HEK293T (cell line): ENCODE results near the gene SH3GL3.

Experiments
- ELF4 ChIP-seq: fragments of 450-650 bp; IDR thresholded peaks from 2 replicates; pipeline ENCODE4 v1.6.1; 2017; ENCODE audit warnings: antibody characterized with exemption
- SP1 ChIP-seq: fragments of 450-650 bp; IDR thresholded peaks from 2 replicates; pipeline ENCODE4 v1.6.1; 2017
- TARDBP ChIP-seq: fragments of 450-650 bp; IDR thresholded peaks from 2 replicates; pipeline ENCODE4 v1.6.1; 2016
- TF ChIP-seq, protein P1 (sequence below): fragments of 450-650 bp; IDR thresholded peaks from 2 replicates; pipeline ENCODE4 v1.6.1; 2016

- TF ChIP-seq TARDBP (no peak), SP1 (no peak), ELF4 (no peak)
- TF ChIP-seq, protein P1, sequence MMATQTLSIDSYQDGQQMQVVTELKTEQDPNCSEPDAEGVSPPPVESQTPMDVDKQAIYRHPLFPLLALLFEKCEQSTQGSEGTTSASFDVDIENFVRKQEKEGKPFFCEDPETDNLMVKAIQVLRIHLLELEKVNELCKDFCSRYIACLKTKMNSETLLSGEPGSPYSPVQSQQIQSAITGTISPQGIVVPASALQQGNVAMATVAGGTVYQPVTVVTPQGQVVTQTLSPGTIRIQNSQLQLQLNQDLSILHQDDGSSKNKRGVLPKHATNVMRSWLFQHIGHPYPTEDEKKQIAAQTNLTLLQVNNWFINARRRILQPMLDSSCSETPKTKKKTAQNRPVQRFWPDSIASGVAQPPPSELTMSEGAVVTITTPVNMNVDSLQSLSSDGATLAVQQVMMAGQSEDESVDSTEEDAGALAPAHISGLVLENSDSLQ = no peak
Measured at GRCh38 chr15:83602021-83602420, 154.9 kb downstream of the SH3GL3 start.
